Upper lobe of left lung (tissue), 6 donors: ENCODE results near the gene EPHB1. TPM values are rescaled to one million over a fixed set of nuclear protein-coding genes. Genes with fewer than 3 reads are reported as not detected.
A peak's percentile ranks its signal among the peaks of the same experiment; 100 is the strongest.
"Not testable (repeated sequence)": the region's sequence is repeated elsewhere in the genome, so short reads cannot be mapped to it uniquely, and the experiment has no call there.

ENCODE experiments used
- ATAC-seq, 2 donors: fragments of 200-7000 bp; cut with Tn5 transposase; one replicate each; pipeline ENCODE4 v1.9.1; 2022; ENCODE audit warnings: mild to moderate bottlenecking in 2 of 2, moderate library complexity in 2 of 2; ENCODE audit not compliant: low FRiP score in 2 of 2
- DNase-seq, 2 donors: peaks; one replicate each; pipeline ENCODE4 v3.0.0-alpha.2; 2019 to 2020
- H3K27ac ChIP-seq, 4 donors: fragments of 200-600 bp; sonication (generic); one replicate each; pipeline ENCODE4 v1.5.1; 2016 to 2019
- H3K27me3 ChIP-seq, 4 donors: fragments of 200-600 bp; sonication (generic); one replicate each; pipeline ENCODE4 v1.5.1; 2017 to 2019
- H3K36me3 ChIP-seq, 4 donors: fragments of 200-600 bp; sonication (generic); one replicate each; pipeline ENCODE4 v1.5.1; 2016 to 2019
- H3K4me1 ChIP-seq, 4 donors: fragments of 200-600 bp; sonication (generic); one replicate each; pipeline ENCODE4 v1.5.1; 2018 to 2019
- H3K4me3 ChIP-seq, 4 donors: fragments of 200-600 bp; sonication (generic); one replicate each; pipeline ENCODE4 v1.5.1; 2017 to 2019; ENCODE audit warnings: mild to moderate bottlenecking in 2 of 4, moderate library complexity in 1 of 4
- H3K9me3 ChIP-seq, 4 donors: fragments of 200-600 bp; sonication (generic); one replicate each; pipeline ENCODE4 v1.5.1; 2018 to 2019
- EP300 ChIP-seq, 4 donors: sonication (generic); formaldehyde crosslinking; IDR thresholded peaks; one replicate each; pipeline ENCODE4 v1.5.1; 2017; ENCODE audit warnings: antibody characterized with exemption in 4 of 4, control low read depth in 2 of 4
- POLR2A ChIP-seq, 4 donors: fragments of 450-650 bp; IDR thresholded peaks; one replicate each; pipeline ENCODE4 v1.5.1; 2016 to 2017; ENCODE audit warnings: antibody characterized with exemption in 4 of 4, mild to moderate bottlenecking in 2 of 4
- POLR2AphosphoS5 ChIP-seq, 2 donors: sonication (generic); formaldehyde crosslinking; IDR thresholded peaks; one replicate each; pipeline ENCODE4 v1.5.1; 2017; ENCODE audit warnings: antibody characterized with exemption in 2 of 2
- WGBS, 2 donors: methylation state at CpG; one replicate each; pipeline ENCODE4 v1.1.5; 2017 to 2018; 5-methylcytosine and 5-hydroxymethylcytosine counted together
- total RNA-seq, 6 donors: library from RNA; depleted of rRNA in 4 of 6; stranded (reverse); fragments of >200 nt in 4 of 6; gene quantifications; one replicate each; pipeline versions ENCODE4 v1.1.0 to v1.2.1, GENCODE V29; 2016 to 2021
- TF ChIP-seq, protein P1 (sequence below), 6 experiments: fragments of 450-650 bp in 4 of 6; fragments of 200-600 bp in 2 of 6; sonication (generic) in 2 of 6; IDR thresholded peaks; one replicate each; pipeline ENCODE4 v1.5.1; 2016 to 2019; ENCODE audit warnings: antibody characterized with exemption in 6 of 6
- donor health status: DM: no; HTN: no; CAD: no; lungs with moderate emphysema.
- donor health status: DM: no; HTN: yes; CAD: no; lungs with severe emphysema.

Gene EPHB1
- total RNA-seq, 6 donors from 2014 or later: 1.3 to 14.6 (median 2.4) TPM; not detected in 1

GRCh38 chr3:135017003-135017893 is 222.2 kb downstream of the EPHB1 start:
- TF ChIP-seq, protein P1, sequence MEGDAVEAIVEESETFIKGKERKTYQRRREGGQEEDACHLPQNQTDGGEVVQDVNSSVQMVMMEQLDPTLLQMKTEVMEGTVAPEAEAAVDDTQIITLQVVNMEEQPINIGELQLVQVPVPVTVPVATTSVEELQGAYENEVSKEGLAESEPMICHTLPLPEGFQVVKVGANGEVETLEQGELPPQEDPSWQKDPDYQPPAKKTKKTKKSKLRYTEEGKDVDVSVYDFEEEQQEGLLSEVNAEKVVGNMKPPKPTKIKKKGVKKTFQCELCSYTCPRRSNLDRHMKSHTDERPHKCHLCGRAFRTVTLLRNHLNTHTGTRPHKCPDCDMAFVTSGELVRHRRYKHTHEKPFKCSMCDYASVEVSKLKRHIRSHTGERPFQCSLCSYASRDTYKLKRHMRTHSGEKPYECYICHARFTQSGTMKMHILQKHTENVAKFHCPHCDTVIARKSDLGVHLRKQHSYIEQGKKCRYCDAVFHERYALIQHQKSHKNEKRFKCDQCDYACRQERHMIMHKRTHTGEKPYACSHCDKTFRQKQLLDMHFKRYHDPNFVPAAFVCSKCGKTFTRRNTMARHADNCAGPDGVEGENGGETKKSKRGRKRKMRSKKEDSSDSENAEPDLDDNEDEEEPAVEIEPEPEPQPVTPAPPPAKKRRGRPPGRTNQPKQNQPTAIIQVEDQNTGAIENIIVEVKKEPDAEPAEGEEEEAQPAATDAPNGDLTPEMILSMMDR (IDR thresholded peaks at IDR 0.05): no peak
- no peak for TF ChIP-seq POLR2A (IDR thresholded peaks at IDR 0.05)
- Histone ChIP-seq H3K9me3 (no peaks in the 10 kb centered on the region), H3K4me3 (no peak overlapping the region), H3K4me1 (no peaks in the 10 kb centered on the region), H3K27ac (no peak overlapping the region), H3K36me3 (no peaks in the 10 kb centered on the region), H3K27me3 (no peaks in the 10 kb centered on the region)
- ATAC-seq (peak; percentile 10 to 19), DNase-seq (peak in 1 of 2 donors; percentile 61)
- WGBS, 2 donors: 69 to 72% methylated on average over 8 to 9 of the region's 9 CpGs

- TF ChIP-seq, protein P1 (IDR thresholded peaks at IDR 0.05): no peak
- TF ChIP-seq POLR2AphosphoS5 (IDR thresholded peaks at IDR 0.05): no peak
- TF ChIP-seq POLR2A (IDR thresholded peaks at IDR 0.05): no peak
- TF ChIP-seq EP300 (IDR thresholded peaks at IDR 0.05): no peak
- no peak for DNase-seq
- no peak for ATAC-seq
- H3K27ac ChIP-seq: no peak overlapping the region
- no peak overlapping the region for H3K4me3 ChIP-seq
- WGBS, 2 donors: 79 to 80% methylated on average over 7 of the region's 7 CpGs
- no peaks in the 10 kb centered on the region for H3K9me3 ChIP-seq
- H3K36me3 ChIP-seq: no peaks in the 10 kb centered on the region
- H3K4me1 ChIP-seq: no peaks in the 10 kb centered on the region
- no peaks in the 10 kb centered on the region for H3K27me3 ChIP-seq
Observed at GRCh38 chr3:135018149-135018923, 223.3 kb downstream of the EPHB1 start.

DNA sequence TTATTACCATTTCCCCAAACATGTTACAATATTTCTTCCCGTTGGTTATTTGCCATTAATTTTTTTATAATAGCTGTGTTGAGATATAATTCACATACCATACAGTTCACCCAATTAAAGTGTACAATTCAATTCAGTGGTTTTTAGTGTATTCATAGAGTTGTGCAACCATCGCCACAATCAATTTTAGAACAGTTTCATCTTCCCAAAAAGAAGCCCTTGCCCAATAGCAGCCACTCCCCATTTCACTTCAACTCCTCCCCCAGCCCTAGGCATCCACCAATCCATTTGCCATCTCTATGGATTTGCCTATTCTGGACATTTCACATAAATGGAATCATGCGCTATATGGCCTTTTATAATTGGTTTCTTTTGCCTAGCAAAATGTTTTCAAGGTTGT is 225.1 kb downstream of the EPHB1 start:
- Histone ChIP-seq H3K9me3 (no peaks in the 10 kb centered on the region), H3K27me3 (no peaks in the 10 kb centered on the region), H3K27ac (no peak overlapping the region), H3K36me3 (no peaks in the 10 kb centered on the region), H3K4me1 (no peaks in the 10 kb centered on the region), H3K4me3 (no peak overlapping the region)
- DNase-seq: no peak
- no peak for TF ChIP-seq POLR2A (IDR thresholded peaks at IDR 0.05)
- TF ChIP-seq POLR2AphosphoS5 (IDR thresholded peaks at IDR 0.05): no peak
- TF ChIP-seq, protein P1 (IDR thresholded peaks at IDR 0.05): no peak
- TF ChIP-seq EP300 (IDR thresholded peaks at IDR 0.05): no peak
- 78 to 79% methylated on average over 3 of the region's 3 CpGs for WGBS, 2 donors
- ATAC-seq: no peak

GRCh38 chr3:135023996-135024658 is 229.1 kb downstream of the EPHB1 start:
- no peaks in the 10 kb centered on the region for H3K36me3 ChIP-seq
- WGBS, 2 donors: 52 to 53% methylated on average over 9 of the region's 9 CpGs
- no peaks in the 10 kb centered on the region for H3K4me1 ChIP-seq
- H3K4me3 ChIP-seq: no peak overlapping the region
- H3K9me3 ChIP-seq: no peaks in the 10 kb centered on the region
- no peak for DNase-seq
- ATAC-seq: no peak
- H3K27ac ChIP-seq: no peak overlapping the region
- TF ChIP-seq POLR2AphosphoS5 (IDR thresholded peaks at IDR 0.05): no peak
- TF ChIP-seq EP300 (IDR thresholded peaks at IDR 0.05): no peak
- no peak for TF ChIP-seq POLR2A (IDR thresholded peaks at IDR 0.05)
- TF ChIP-seq, protein P1 (IDR thresholded peaks at IDR 0.05): no peak
- no peaks in the 10 kb centered on the region for H3K27me3 ChIP-seq

- not testable (repeated sequence) for ATAC-seq, H3K36me3 ChIP-seq, H3K4me1 ChIP-seq, H3K27ac ChIP-seq, H3K4me3 ChIP-seq, DNase-seq, H3K27me3 ChIP-seq, H3K9me3 ChIP-seq
- WGBS, 2 donors: 30 to 33% methylated on average over 20 to 23 of the region's 27 CpGs
Observed at GRCh38 chr3:135030768-135031615, 235.9 kb downstream of the EPHB1 start.
